Choroid plexus epithelial cell (primary cell): ENCODE results near the gene ACAA1.
"Not testable (repeated sequence)": the region's sequence is repeated elsewhere in the genome, so short reads cannot be mapped to it uniquely, and the experiment has no call there.

Experiments
- DNase-seq: peaks from one replicate; pipeline ENCODE4 v3.0.0-alpha.2; 2010; ENCODE audit warnings: low read depth
- H3K4me3 ChIP-seq: 2 replicates; pipeline ENCODE4 v1.5.1; 2011; ENCODE audit warnings: low read depth, mild to moderate bottlenecking, control low read depth, low read length, moderate library complexity
- TF ChIP-seq, protein P1 (sequence below): conservative IDR thresholded peaks from 2 replicates; pipeline ENCODE4 v1.5.1; 2011; ENCODE audit warnings: low read depth, mild to moderate bottlenecking, control low read depth, inconsistent platforms, low read length, moderate library complexity

The ACAA1 gene

DNA sequence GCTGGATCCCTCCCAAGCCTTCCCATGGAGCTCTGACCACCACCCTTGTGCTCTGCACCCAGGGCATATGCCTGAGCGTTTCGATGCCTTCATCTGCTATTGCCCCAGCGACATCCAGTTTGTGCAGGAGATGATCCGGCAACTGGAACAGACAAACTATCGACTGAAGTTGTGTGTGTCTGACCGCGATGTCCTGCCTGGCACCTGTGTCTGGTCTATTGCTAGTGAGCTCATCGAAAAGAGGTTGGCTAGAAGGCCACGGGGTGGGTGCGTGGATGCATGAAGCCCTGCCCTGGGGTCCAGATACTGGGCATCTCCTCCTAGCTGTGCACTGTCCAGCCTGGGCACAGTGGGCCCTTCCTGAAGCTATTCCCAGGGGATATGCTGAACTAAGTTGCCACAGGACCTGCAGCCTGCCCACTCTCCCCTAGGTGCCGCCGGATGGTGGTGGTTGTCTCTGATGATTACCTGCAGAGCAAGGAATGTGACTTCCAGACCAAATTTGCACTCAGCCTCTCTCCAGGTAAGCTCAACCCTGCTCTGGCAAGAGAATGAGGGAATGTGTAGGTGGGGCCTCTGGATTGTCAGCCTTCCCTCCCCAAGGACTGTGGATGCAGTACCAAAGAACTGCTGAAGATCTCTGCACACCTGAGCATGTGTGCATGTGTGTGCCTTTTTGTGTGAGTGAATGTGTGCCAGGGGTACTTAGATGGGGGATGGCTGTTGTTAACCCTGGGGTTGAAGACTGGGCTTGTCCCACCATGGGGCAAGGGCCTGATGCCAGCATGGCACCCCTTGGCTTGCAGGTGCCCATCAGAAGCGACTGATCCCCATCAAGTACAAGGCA, 3.6 kb upstream of the ACAA1 start:
- no peak overlapping the region for H3K4me3 ChIP-seq
- TF ChIP-seq, protein P1, sequence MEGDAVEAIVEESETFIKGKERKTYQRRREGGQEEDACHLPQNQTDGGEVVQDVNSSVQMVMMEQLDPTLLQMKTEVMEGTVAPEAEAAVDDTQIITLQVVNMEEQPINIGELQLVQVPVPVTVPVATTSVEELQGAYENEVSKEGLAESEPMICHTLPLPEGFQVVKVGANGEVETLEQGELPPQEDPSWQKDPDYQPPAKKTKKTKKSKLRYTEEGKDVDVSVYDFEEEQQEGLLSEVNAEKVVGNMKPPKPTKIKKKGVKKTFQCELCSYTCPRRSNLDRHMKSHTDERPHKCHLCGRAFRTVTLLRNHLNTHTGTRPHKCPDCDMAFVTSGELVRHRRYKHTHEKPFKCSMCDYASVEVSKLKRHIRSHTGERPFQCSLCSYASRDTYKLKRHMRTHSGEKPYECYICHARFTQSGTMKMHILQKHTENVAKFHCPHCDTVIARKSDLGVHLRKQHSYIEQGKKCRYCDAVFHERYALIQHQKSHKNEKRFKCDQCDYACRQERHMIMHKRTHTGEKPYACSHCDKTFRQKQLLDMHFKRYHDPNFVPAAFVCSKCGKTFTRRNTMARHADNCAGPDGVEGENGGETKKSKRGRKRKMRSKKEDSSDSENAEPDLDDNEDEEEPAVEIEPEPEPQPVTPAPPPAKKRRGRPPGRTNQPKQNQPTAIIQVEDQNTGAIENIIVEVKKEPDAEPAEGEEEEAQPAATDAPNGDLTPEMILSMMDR = no peak
- no peak for DNase-seq

DNA sequence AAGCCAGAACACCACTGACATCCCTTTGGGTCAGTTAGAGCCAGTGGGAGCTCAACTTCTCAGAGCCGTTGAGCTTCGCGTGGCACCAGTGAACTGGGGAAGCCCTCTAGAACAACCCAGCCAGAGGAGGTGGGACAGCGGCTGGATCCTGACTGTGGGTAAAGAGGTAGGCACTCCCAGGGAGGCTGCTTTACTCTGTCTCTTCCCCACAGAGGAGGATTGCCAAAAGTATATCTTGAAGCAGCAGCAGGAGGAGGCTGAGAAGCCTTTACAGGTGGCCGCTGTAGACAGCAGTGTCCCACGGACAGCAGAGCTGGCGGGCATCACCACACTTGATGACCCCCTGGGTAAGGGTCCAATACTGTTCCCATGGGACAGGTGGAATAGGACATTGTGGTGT, 2.7 kb upstream of the ACAA1 start:
- no peak for DNase-seq
- TF ChIP-seq, protein P1 = no peak
- H3K4me3 ChIP-seq = peak overlapping the region; percentile 90

DNA sequence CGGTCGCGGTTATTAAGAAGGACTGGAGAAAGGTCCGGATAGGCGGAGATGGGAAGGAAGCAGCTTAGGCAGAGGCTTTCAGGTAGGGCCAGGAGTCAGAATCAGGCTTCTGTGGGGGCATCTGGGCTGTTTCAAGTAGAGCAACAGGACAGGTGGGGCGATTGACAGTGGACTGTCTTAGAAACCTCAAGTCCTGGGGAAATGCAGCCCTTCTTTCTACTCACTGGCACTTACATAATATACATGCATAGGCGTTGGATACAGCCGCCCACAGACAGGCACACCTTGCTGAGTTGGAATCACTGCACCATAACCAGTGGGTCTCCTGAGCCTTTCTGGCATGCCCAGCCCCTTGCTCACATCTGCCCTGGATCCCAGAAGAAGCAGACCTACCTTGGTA, 2.3 kb upstream of the ACAA1 start:
- H3K4me3 ChIP-seq = peak overlapping the region; percentile 90
- peak; percentile 25 for DNase-seq
- TF ChIP-seq, protein P1 = no peak

DNA sequence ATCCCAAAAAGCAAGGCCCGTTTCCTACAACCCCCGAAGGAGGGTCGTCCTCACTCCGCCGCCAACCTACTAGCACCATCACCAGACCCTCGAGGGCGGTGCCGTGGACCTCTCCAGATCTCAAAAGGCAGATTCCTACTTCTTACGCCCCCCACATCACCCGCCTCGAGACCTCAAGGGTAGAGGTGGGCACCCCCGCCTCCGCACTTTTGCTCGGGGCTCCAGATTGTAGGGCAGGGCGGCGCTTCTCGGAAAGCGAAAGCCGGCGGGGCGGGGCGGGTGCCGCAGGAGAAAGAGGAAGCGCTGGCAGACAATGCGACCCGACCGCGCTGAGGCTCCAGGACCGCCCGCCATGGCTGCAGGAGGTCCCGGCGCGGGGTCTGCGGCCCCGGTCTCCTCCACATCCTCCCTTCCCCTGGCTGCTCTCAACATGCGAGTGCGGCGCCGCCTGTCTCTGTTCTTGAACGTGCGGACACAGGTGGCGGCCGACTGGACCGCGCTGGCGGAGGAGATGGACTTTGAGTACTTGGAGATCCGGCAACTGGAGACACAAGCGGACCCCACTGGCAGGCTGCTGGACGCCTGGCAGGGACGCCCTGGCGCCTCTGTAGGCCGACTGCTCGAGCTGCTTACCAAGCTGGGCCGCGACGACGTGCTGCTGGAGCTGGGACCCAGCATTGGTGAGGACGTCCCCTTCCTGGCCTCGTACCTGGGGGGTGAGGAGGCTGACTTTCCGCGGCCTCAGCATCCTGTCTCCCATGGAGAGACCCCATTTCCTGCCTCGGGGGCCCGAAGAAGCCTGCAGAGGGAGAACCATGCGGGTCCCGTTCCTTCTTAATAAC, 1.6 kb upstream of the ACAA1 start, which contains the start of gene MYD88:
MYD88 (plus strand) TSS at position 313 of the 842 bp plus-strand sequence; CDS start at position 353, 40 bp downstream.
- peak within 1 kb of the TSS; percentile 90 for H3K4me3 ChIP-seq
- DNase-seq = peak; percentile 59

DNA sequence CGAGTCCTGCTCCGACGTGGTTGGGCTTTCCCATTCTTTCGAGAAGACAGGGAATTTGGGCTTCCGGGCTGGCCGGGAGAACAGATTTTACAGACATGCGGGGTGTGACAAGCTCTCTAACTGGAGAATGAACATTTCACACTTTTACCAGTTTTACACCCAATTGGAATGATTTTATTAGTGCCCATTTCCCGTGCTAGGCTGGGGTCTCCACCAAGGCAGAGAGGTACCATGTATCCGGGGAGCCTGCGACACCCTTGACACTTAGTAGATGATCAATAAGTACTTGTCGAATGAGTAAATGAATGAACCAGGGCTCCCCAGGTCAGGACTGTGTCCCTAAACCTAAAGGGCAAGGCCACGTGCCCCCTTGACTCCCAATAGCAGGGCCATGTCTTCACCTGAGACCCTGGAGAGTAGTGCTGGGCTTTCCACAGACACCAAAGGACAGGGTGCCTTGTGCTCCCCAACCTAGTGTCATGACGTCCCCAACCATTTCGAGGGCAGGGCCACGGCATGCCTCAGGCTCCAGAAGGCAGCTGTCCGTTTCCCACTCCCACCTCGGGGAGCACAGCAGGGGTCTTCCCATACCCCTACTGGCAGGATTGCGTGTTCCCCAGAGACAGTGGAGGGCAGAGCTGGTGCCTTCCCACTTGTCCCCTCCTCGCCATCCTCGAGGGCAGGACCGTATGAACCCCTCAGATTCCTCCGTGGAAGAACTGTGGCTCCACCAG, 855 bp upstream of the ACAA1 start:
- peak; percentile 12 for DNase-seq
- peak overlapping the region; percentile 90 for H3K4me3 ChIP-seq
- TF ChIP-seq, protein P1 = peak; percentile 38

More for the DNA sequence above, 1.6 kb upstream of the ACAA1 start, which contains the start of gene MYD88:
- TF ChIP-seq, protein P1 = peak; percentile 25

DNA sequence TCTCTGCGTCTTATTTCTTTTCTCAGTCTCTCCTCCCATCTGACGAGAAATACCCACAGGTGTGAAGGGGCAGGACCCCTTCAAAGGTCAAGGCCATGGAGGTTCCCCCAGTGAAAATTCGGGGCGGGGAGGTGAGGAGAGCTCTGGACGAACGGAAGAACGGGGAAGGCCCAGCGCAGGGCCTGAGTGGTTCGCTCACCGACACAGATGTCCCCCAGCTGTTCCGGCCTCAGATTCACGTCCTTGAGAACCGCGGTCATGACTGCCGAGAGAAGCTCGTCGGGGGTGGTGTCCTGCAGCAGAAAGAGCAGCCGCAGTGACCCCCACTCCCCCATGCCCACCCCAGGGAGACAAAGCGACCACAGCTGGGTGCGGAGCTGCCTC, 542 bp downstream of the ACAA1 start:
- DNase-seq = peak; percentile 27
- TF ChIP-seq, protein P1 = no peak
- peak overlapping the region; percentile 92 for H3K4me3 ChIP-seq

DNA sequence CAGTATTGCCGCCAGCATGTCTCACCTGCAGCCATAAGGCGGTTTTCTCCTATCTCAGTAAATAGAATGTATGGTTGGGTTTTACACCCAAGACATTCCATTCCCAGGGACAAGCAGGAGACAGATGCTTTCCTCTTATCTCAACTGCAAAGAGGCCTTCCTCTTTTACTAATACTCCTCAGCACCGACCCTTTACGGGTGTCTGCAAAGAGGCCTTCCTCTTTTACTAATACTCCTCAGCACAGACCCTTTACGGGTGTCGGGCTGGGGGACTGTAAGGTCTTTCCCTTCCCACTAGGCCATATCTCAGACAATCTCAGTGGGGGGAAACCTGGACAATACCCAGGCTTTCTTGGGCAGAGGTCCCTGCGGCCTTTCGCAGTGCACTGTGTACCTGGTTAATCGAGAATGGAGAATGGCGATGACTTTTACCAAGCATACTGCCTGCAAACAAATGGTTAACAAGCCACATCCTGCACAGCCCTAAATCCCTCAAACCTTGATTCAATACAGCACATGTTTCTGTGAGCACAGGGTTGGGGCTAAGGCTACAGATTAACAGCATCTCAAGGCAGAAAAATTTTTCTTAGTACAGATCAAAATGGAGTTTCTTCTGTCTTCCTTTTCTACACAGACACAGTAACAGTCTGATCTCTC, 1.2 kb downstream of the ACAA1 start:
- DNase-seq = peak; percentile 15
- peak overlapping the region; percentile 92 for H3K4me3 ChIP-seq

DNA sequence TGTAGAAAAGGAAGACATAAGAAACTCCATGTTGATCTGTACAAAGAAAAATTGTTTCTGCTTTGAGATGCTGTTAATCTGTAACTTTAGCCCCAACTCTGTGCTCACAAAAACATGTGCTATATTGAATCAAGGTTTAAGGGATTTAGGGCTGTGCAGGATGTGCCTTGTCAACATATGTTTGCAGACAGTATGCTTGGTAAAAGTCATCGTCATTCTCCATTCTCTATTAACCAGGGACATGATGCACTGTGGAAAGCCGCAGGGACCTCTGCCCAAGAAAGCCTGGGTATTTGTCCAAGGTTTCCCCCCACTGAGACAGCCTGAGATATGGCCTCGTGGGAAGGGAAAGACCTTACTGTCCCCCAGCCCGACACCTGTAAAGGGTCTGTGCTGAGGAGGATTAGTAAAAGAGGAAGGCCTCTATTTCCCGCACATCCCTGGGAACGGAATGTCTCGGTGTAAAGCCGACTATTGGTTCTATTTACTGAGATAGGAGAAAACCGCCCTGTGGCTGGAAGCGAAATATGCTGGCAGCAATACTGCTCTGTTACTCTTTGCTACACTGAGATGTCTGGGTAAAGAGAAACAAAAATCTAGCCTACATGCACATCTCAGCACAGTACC, 2.3 kb downstream of the ACAA1 start:
- DNase-seq, H3K4me3 ChIP-seq: not testable (repeated sequence)
